Activated gamma-delta T cell treated with anti-CD3 and anti-CD28 coated beads, Interleukin-2, amount 50 U/mL, for 16 hours (primary cell): ENCODE results near the gene LRRC7.

Source experiments
- DNase-seq: peaks from one replicate; pipeline ENCODE4 v3.0.0-alpha.2; 2020; ENCODE audit warnings: low read depth

Gene LRRC7

DNA sequence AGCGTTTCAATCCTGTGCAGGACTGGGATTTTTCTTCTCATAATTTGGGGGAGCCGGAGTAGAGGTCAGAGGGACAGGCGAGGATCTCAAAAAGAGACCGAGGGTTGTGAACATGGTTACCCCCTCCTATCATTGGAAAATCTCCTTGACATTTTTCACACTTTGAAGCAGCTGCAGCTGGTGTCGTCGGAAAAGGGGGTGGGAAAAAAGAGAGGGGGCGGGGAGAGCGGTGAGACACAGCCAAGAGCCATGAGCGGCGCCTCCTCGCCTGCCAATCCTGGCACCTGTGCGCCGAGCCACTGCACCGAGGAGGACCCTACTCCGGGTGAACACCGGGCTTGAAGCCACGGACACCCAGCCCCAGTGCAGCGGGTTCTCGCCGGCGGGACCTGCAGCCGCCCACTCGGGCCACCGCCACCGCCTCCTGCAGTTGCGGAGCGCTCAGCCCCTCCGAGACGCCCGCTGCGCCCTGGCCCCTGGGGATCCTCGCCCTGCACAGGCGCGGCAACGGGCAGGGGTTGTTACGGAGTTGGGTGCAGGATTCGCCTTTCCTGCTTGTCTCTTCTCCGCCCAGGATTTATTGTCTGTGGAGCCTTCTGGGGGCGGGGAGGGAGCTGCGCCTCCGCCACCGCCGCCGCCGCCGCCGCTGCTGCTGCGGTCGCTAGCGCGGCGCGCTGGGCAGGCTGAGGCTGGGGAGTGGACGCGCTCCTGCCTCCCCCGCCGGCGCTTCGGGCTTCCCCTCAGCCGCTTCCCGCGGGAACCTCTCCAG is at the start of gene LRRC7:
LRRC7 (plus strand) TSS at position 271 of the 769 bp plus-strand sequence. CDS start 718 bp downstream, outside the sequence.
- DNase-seq = no peak

GRCh38 chr1:69519006-69519405 is 48.7 kb upstream of the LRRC7 start:
- no peak for DNase-seq

- DNase-seq = no peak
These were observed 47.4 kb upstream of the LRRC7 start for GRCh38 chr1:69520326-69520725.

GRCh38 chr1:69523032-69523431 is 44.7 kb upstream of the LRRC7 start:
- no peak for DNase-seq

DNA sequence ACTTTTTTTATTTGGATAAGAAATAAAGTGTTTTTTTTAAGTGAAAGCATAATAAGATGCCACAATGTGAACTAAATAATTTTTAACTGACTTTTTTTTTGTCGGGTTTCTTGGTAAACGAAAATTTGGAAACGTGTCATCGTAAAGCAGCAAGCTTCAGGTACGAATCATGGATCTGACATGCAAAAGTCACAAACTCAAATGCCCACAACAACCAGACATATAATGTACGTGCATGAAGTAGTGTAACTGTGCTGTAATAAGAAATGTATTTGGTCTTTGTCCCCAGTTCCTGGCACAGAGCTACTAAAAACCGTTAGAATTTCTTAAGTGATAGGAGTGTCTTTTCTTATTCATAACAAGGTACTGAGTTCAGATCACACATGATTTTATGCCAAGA is 44.3 kb upstream of the LRRC7 start:
- no peak for DNase-seq

- no peak for DNase-seq
These were observed 43.7 kb upstream of the LRRC7 start for GRCh38 chr1:69524015-69524414.

- DNase-seq = no peak
These were observed 40.4 kb upstream of the LRRC7 start for GRCh38 chr1:69527273-69527672.

DNA sequence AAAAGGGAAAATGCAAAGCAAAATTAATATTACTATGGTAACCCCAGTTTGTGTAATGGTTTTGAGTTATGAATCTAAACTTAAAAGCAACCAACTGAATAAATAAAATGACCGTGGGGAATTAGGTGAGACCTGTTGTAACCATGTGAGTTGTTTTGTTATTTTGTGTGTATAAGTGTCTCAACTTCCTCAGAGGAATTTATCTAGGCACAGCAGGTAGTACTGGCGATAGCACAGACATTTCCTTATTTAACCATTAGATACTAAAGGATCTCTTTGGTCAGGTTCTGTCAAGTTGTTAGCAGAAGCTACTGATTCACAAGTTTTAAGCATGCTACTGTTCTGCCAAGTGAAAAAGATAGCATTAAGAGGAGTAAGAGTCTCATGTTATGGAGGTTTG is 39.3 kb upstream of the LRRC7 start:
- no peak for DNase-seq

GRCh38 chr1:69533343-69533742 is 34.4 kb upstream of the LRRC7 start:
- no peak for DNase-seq

- no peak for DNase-seq
These were observed 32.9 kb upstream of the LRRC7 start for GRCh38 chr1:69534829-69535228.

GRCh38 chr1:69535490-69535889 is 32.2 kb upstream of the LRRC7 start:
- no peak for DNase-seq

GRCh38 chr1:69540052-69540451 is 27.7 kb upstream of the LRRC7 start:
- no peak for DNase-seq

- DNase-seq = no peak
These were observed 16.0 kb upstream of the LRRC7 start for GRCh38 chr1:69551476-69552324.

DNA sequence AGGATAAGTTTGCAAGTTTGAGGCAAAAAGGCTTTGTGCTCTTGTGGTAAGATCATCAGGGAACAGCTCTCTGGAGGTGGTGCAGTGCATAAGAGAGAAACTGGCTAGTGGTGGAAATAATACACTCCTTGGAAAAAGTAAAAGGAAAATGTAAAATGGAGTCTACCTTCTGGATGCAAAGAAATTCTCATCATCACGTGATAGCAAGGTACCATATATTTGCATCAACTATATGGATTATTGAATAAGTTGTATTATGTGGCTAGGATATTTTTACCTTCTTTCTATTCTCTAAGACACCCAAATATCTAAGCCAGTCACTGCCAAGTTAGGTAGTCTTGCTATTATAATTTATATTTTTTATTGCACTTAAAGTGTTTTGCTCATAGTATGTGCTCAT is 14.0 kb upstream of the LRRC7 start:
- DNase-seq = no peak

DNA sequence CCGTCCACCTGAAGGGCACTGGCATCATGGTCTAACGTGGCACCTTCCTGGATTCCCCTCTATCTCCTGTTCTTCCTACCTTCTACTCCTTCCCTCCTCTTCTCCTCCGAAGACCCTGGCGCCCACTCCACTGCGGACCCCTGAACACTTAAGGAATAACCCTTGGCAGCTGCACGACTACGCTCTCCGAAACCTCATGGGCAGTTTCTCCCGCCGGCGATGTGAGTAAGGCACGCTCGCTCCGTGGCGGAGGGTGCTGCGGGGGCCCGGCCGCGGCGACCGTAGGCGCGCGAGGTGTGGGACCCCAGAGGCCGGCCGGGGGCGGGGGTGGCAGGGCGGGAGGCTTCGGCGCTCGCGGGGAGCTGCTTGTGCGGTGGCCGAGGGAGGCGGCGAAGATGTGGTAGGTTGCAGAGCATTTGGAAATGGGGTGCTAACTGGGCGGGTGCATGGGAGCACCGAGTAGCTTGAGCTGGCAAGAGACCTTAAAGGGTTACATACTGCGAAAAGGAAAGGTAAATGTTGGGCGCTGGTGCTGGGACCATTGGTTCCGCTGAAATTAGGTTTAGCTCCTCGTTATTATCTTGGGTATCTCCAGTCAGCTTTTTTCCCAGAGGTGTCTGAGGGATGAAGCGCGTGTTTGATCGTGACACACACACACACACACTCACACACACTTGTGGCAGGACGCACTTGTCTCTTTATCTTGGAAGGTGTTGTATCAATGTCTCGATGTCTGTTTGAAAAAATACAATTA is 876 bp downstream of the LRRC7 start:
- no peak for DNase-seq

- no peak for DNase-seq
These were observed 1.4 kb downstream of the LRRC7 start for GRCh38 chr1:69569175-69569541.

DNA sequence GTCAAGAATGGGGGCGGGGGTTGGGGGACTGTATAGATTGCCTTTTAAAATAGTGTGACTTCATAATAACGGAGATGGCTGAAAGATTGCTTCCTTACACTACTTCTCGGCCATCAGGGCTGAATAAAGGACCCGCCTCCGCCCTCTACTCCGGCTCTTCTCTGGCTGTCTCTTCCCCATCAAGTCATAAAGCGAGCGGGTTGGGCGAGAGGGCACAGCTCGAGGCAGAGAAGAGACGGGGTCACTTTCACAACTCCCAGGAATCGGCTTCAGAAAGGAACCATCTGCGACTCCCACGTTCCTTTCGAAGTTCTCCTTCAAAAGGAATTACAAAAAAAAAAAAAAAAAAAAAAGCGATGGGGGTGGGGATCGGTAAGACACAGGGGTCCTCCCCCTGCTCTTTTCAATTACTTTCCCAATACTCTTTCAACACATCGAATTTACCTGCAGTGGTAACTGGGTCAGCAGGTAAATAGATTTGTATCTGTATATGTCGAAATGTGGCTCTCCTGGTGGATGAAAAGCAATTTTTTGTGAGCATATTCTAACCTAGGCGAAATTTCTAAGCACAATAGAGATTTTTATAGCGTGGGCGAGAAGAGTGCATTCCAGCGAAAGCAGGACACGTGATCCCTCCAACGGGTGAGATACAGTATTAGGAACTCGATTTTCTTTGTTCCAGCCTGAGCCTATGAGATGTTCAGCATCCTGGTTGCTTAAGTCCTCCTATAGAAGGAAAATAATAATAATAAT is 2.0 kb downstream of the LRRC7 start:
- no peak for DNase-seq

GRCh38 chr1:69570356-69570755 is 2.6 kb downstream of the LRRC7 start:
- no peak for DNase-seq

DNA sequence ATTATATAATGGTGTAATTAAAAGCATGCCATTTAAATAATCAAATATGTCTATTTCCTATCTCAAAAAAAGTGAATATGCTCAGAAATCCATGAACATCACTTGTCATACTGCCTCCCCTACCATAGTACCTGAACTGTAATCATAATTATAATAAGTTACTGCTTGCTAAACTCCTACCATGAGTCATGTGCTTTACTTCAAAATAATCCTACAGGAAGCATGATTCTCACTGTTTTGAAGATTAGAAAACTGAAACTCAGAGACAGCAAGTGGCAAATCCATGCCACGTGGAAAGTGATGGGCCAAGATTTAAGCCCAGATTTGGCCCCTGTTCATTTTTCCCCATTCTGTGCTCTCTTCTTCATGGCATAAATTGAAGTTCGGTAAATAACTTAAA is 5.2 kb downstream of the LRRC7 start:
- DNase-seq = no peak

- no peak for DNase-seq
These were observed 6.2 kb downstream of the LRRC7 start for GRCh38 chr1:69573911-69574310.

- DNase-seq = no peak
These were observed 17.9 kb downstream of the LRRC7 start for GRCh38 chr1:69585666-69586065.

GRCh38 chr1:69587391-69587790 is 19.7 kb downstream of the LRRC7 start:
- DNase-seq = no peak
